K562 (cell line): ENCODE data around the gene NR2F1. TPM values are rescaled to one million over a fixed set of nuclear protein-coding genes. Genes with fewer than 3 reads are reported as not detected.

Experiments
- BRF2 ChIP-seq: IDR thresholded peaks from 3 replicates; pipeline ENCODE4 v1.6.1; 2011; ENCODE audit warnings: borderline replicate concordance, mild to moderate bottlenecking; ENCODE audit not compliant: insufficient read length, insufficient read depth
- CBX5 ChIP-seq: IDR thresholded peaks from 2 replicates; pipeline ENCODE4 v1.6.1; 2014; ENCODE audit warnings: low read depth, borderline replicate concordance
- FOXA3 ChIP-seq, 2 experiments: fragments of 450-650 bp in 1 of 2; sonication (generic) in 1 of 2; formaldehyde crosslinking; IDR thresholded peaks in 1 of 2; conservative IDR thresholded peaks in 1 of 2; 2 replicates each; pipeline versions ENCODE4 v1.4.0 to v1.8.0; 2020 to 2022; ENCODE audit warnings: mild to moderate bottlenecking in 2 of 2, missing genetic modification reagents in 1 of 2
- MNT ChIP-seq, 2 experiments: fragments of 450-650 bp; conservative IDR thresholded peaks; 2 replicates each; pipeline ENCODE4 v1.6.1; 2017; ENCODE audit warnings: mild to moderate bottlenecking in 2 of 2, moderate library complexity in 2 of 2
- PHF20 ChIP-seq: fragments of 450-650 bp; IDR thresholded peaks from 2 replicates; pipeline ENCODE4 v1.6.1; 2018; ENCODE audit not compliant: partially characterized antibody
- SMARCE1 ChIP-seq: fragments of 450-650 bp; IDR thresholded peaks from 2 replicates; pipeline ENCODE4 v1.7.1; 2016; ENCODE audit warnings: mild to moderate bottlenecking
- ZNF780A ChIP-seq: fragments of 250-450 bp; sonication (Bioruptor Pico); IDR thresholded peaks from 2 replicates; pipeline ENCODE4 v1.5.0; 2021; ENCODE audit warnings: mild to moderate bottlenecking
- polyA plus RNA-seq, 8 experiments: library from polyadenylated mRNA; depleted of rRNA in 4 of 8; stranded (reverse) in 5 of 8; unstranded in 3 of 8; fragments of >200 nt; fragmentation: Nextera tagmentation in 2 of 8; fragmentation: Illumina TruSeq in 1 of 8; extraction: Ambion mirVana in 2 of 8; extraction: Trizol in 1 of 8; gene quantifications; 2 replicates each; pipeline versions ENCODE4 v1.2.1 to v1.2.3, GENCODE V29; 2011 to 2014; ENCODE audit warnings: inconsistent platforms in 1 of 8, missing spikeins in 1 of 8
- total RNA-seq, 7 experiments: library from RNA; depleted of rRNA in 6 of 7; stranded (reverse); fragments of >200 nt in 6 of 7; fragmentation: Illumina TruSeq in 2 of 7; extraction: Trizol in 2 of 7; gene quantifications; 2 replicates each; pipeline versions ENCODE4 v1.2.1 to v1.2.3, GENCODE V29; 2011 to 2021; ENCODE audit warnings: low replicate concordance in 1 of 7
- TF ChIP-seq, protein P1 (sequence below): sonication (generic); formaldehyde crosslinking; IDR thresholded peaks from 2 replicates; pipeline ENCODE4 v1.8.1; 2023; ENCODE audit warnings: mild to moderate bottlenecking, missing genetic modification reagents

Gene NR2F1
- total and polyA plus RNA-seq, 9 of the 15 experiments (the other 6 are each of a cell fraction or from before 2014, with no cell fraction given): 0.18 TPM; not detected in 8

DNA sequence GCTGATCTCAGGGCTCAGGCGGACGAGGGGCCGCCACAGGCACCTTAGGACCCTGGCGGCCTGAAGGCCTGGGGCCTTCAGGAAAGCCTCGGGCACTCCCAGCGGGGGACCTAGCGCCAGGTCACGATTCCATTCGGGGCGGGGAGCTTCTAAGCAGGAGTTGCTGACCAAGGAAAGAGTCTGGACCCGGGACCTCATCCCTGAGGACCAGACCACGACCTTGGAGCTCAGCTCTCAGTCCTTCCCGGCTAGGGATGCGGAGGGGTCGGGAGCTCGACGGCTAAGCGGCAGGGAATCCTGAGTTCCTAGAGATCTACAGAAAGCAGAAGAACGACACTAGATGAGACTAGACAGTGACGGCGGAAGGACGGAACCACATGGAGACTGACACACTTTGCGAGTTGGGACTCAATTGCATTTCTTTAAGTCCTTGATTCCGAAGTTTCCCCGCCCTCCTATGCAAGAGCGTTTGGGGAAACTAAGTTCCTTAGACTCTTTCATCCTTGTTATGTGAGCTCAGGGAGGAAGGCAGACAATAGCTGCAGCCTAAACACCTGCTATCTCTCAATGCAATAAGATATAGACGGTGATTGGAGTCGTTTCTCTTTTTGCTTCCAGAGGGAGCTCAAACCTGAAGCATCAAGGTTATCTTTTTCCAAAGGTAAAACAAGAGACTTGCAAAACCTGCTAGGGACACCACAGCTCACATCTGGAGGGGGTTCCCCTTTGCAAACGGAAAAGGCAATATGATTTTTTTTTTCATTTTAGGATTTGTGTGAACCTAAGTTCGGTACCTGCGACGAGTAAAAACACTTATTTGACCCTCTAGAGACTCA lies 11.7 kb upstream of the NR2F1 start (continued):
- no peak for TF ChIP-seq BRF2
- no peak for TF ChIP-seq MNT (conservative IDR thresholded peaks at IDR 0.05)
- no peak for TF ChIP-seq PHF20
- no peak for TF ChIP-seq SMARCE1
- TF ChIP-seq CBX5: no peak
- no peak for TF ChIP-seq FOXA3 (CRISPR knock-in tag; conservative IDR thresholded peaks at IDR 0.05 in 1 of 2, IDR thresholded peaks at IDR 0.05 in 1 of 2)
- TF ChIP-seq, protein P1, sequence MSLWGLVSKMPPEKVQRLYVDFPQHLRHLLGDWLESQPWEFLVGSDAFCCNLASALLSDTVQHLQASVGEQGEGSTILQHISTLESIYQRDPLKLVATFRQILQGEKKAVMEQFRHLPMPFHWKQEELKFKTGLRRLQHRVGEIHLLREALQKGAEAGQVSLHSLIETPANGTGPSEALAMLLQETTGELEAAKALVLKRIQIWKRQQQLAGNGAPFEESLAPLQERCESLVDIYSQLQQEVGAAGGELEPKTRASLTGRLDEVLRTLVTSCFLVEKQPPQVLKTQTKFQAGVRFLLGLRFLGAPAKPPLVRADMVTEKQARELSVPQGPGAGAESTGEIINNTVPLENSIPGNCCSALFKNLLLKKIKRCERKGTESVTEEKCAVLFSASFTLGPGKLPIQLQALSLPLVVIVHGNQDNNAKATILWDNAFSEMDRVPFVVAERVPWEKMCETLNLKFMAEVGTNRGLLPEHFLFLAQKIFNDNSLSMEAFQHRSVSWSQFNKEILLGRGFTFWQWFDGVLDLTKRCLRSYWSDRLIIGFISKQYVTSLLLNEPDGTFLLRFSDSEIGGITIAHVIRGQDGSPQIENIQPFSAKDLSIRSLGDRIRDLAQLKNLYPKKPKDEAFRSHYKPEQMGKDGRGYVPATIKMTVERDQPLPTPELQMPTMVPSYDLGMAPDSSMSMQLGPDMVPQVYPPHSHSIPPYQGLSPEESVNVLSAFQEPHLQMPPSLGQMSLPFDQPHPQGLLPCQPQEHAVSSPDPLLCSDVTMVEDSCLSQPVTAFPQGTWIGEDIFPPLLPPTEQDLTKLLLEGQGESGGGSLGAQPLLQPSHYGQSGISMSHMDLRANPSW: no peak
- TF ChIP-seq ZNF780A (CRISPR knock-in tag): no peak
